ENCODE results near the gene USP53. TPM values are rescaled to one million over a fixed set of nuclear protein-coding genes. Genes with fewer than 3 reads are reported as not detected.

Gene USP53
- 10.1 and 12.8 TPM in 2 replicates for total RNA-seq

GRCh38 chr4:119212234-119212963, at the start of gene USP53:
Gene USP53, plus strand, starts transcription at chr4:119212713. Its CDS starts 27,047 bp downstream, at chr4:119239760.

GRCh38 chr4:119321921-119322687, 109.6 kb downstream of the USP53 start, which contains the start of gene FABP2:
Gene FABP2, minus strand, starts transcription at chr4:119322138. Its CDS starts 36 bp downstream, at chr4:119322102.

Other genes with a start within 250 kb of the USP53 start
- not detected in 2 replicates for gene MYOZ2, start 76.9 kb upstream of the USP53 start, total RNA-seq
- not detected in 2 replicates for gene FABP2, start 109.4 kb downstream of the USP53 start, total RNA-seq